GM12891 (cell line): Measurements from ENCODE around the gene TCFL5.

Experiments
- DNase-seq: peaks from one replicate; pipeline ENCODE4 v3.0.0; 2011; ENCODE audit warnings: low spot score; ENCODE audit not compliant: insufficient read length
- FAIRE-seq: peaks from 2 replicates; lab custom pipeline; 2011; peaks lifted over from hg19 to GRCh38; lab: Jason Lieb, UNC
- PAX5 ChIP-seq: IDR thresholded peaks from 2 replicates; pipeline ENCODE4 v1.6.1; 2011; ENCODE audit warnings: low read length, moderate library complexity, mild to moderate bottlenecking; ENCODE audit not compliant: insufficient read depth, severe bottlenecking
- POLR2A ChIP-seq: IDR thresholded peaks from 2 replicates; pipeline ENCODE4 v1.6.1; 2011; ENCODE audit warnings: low read depth, low read length, control low read depth
- POLR2AphosphoS5 ChIP-seq: IDR thresholded peaks from 2 replicates; pipeline ENCODE4 v1.6.1; 2011; ENCODE audit warnings: low read depth, low read length, control low read depth
- POU2F2 ChIP-seq: IDR thresholded peaks from 2 replicates; pipeline ENCODE4 v1.6.1; 2011; ENCODE audit warnings: low read depth, mild to moderate bottlenecking, control low read depth, low read length, moderate library complexity
- SPI1 ChIP-seq: IDR thresholded peaks from 2 replicates; pipeline ENCODE4 v1.6.1; 2011; ENCODE audit warnings: low read depth, low read length, control low read depth
- TAF1 ChIP-seq: IDR thresholded peaks from 2 replicates; pipeline ENCODE4 v1.6.1; 2011; ENCODE audit warnings: low read depth, low read length, control low read depth

TCFL5 gene

DNA sequence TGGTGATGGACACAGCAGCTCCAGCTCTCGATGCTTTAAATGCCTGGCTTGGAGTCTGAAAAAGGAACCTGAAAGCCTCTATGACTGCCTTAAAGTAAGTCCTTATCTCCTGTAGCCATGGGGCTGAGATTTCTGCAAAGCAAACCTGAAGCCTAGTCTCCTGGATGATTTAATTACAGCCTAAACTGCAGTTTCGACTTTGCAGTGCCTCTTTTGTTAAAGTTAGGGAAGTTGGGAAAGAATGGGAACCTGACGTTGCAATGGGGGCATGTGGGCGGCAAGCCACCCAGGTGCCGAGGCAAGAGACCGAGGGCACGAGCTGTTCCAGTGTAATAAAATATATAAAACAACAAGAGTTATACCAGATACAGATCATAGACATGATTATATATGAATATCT, 11.7 kb upstream of the TCFL5 start:
- DNase-seq (no peak), FAIRE-seq (no peak)
- TF ChIP-seq POLR2A = no peak
- TF ChIP-seq SPI1 = no peak
- TF ChIP-seq TAF1 = no peak

DNA sequence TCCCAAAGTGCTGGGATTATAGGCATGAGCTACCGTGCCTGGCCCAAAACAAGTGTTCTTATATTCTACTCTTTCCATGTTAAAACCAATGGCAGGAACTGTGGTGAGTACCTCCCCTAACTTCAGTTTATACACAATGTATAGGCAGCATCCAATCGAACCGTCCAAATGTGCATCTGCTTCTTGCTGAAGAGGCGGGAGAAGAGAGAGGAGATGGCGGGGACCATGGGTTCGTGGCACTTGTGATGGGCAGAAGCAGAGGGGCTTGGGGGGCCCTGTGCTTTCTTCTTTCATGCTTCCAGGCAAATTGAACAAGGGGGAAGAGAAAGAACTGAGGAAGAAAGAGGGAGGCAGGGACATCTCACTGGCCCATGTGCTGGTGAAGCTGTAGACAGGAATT, 11.2 kb upstream of the TCFL5 start:
- DNase-seq = no peak
- FAIRE-seq = no peak
- no peak for TF ChIP-seq TAF1
- TF ChIP-seq PAX5 = no peak
- TF ChIP-seq POLR2A = no peak
- TF ChIP-seq SPI1 = no peak
- TF ChIP-seq POLR2AphosphoS5 = no peak
- TF ChIP-seq POU2F2 = no peak

DNA sequence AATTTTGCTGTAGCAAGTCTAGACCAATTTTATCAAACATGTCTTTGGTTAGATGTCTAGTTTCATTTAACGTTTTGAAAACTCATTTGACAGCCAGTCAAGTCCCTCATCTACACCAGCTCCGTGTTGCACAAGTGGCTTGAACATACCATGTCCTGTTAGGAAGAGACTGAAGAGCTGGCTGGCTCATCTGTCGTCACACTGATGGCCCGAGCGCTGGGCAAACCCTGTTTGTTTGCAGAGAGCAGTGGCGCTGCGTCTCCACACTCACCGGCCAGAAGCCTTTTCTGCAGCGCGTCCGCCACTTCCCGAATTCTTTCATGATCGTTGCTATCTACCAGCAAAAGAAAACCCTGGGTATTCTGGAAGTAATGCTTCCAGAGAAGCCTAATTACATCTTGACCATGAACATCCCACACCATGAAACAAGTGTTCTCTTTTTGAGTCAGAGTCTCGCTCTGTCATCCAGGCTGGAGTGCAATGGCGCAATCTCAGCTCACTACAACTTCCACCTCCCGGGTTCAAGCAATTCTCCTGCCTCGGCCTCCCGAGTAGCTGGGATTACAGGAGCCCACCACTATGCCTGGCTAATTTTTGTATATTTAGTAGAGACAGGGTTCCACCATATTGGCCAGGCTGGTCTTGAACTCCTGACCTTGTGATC, 10.7 kb upstream of the TCFL5 start:
- TF ChIP-seq POLR2AphosphoS5 = no peak
- no peak for TF ChIP-seq PAX5
- no peak for TF ChIP-seq TAF1
- TF ChIP-seq SPI1 = no peak
- no peak for TF ChIP-seq POU2F2
- no peak for TF ChIP-seq POLR2A
- FAIRE-seq (no peak), DNase-seq (no peak)

DNA sequence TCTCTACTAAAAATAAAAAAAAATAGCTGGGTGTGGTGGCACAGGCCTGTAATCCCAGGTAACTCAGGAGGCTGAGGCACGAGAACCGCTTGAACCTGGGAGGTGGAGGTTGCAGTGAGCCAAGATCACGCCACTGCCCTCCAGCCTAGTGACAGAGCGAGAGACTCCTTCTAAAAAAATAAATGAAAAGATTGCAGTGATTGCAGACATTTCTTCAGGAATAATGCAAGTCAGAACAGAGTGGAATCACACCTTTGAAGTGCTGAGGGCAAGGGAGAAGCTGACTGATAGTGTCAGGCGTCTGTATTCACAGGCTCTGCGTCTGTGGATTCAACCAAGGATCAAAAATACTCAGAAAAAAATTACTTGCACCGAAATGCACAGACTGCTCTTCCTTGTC, 2.6 kb upstream of the TCFL5 start:
- FAIRE-seq (no peak), DNase-seq (no peak)
- TF ChIP-seq POU2F2 = no peak
- no peak for TF ChIP-seq POLR2A
- TF ChIP-seq SPI1 = no peak
- no peak for TF ChIP-seq POLR2AphosphoS5
- TF ChIP-seq PAX5 = no peak
- no peak for TF ChIP-seq TAF1

DNA sequence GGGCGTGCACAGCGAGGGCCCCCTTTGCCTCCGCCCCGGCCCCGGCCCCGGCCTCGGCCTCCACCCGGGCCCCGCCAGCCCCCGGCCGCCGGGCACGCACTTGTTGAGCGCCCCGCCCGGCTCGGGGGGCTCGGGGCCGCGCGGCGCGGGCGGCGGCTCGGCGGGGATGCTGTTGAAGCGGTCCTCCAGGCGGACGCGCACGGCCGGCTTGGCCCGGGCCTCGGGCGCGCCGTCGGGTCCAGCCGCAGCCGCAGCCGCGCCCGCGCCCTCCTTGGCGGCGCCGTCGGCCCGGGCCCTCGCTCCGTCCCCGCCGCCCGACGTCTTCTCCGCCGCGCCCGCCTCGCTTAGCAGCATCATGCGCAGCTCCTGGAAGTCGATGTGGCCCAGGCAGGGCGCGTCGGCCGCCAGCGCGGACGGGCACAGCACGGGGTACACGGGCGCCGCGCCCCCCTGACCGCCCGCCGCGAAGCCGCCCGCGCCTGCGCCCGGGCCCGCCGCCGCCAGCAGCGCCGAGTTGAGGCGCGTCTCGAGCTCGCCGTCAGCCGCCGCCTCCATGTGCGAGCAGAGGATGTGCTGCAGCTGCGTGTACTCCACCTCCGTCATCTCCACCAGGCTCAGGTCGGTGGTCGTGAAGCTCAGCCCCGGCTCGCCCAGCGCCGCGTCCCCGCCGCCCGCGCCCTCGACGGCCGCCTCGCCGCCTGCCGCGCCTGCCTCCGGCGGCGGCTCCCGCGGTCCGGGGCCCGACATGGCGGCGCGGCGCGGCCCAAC, 514 bp downstream of the TCFL5 start:
- FAIRE-seq = no peak
- DNase-seq = no peak
- TF ChIP-seq SPI1 (no peak), PAX5 (no peak), TAF1 (no peak), POU2F2 (no peak), POLR2A (no peak), POLR2AphosphoS5 (no peak)

DNA sequence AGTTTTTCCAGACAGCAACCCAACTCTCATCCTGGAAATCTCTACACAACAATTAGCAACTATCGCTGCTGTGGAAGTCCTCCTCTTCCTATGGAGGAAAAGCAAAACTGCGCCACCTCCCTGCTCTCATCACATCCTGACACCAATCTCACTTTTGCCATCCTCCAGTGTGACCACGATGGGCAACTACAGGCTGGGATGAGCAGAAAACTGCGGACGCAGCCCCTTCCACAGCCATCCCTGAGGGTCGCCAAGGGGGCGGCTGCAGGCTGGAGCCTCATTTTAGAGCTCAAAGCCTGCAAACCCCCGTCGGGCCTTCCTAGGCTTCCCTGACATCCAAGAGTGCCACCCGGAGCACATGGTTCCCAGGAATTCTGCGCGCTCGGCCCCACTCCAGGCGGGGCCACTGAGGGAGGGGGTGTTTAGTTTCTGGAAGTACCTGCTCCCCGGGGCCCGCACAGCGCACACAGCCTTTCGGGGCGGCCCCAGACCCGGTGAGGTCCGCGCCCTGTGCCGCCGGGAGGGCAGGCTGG, 1.2 kb downstream of the TCFL5 start:
- DNase-seq (no peak), FAIRE-seq (no peak)

DNA sequence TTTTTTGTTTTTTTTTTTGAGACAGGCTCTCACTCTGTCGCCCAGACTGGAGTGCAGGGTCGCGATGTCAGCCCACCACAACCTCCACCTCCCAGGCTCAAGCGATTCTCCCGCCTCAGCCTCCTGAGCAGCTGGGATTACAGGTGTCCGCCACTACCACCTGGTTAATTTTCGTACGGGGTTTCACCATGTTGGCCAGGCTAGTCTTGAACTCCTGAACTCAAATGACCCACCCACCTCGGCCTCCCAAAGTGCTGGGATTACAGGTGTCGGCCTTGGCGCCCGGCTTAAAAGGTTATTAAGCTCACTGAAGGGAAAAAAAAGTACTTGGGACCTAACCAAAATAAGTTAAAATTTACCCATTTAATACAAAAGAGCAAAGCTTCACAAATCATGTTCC, 1.9 kb downstream of the TCFL5 start:
- no peak for FAIRE-seq
- TF ChIP-seq SPI1 = no peak
- TF ChIP-seq POU2F2 = no peak
- no peak for TF ChIP-seq TAF1
- TF ChIP-seq POLR2AphosphoS5 = no peak
- no peak for TF ChIP-seq POLR2A
- no peak for TF ChIP-seq PAX5
- no peak for DNase-seq

More for the DNA sequence above, 1.2 kb downstream of the TCFL5 start:
- TF ChIP-seq POLR2AphosphoS5 (no peak), PAX5 (no peak)

DNA sequence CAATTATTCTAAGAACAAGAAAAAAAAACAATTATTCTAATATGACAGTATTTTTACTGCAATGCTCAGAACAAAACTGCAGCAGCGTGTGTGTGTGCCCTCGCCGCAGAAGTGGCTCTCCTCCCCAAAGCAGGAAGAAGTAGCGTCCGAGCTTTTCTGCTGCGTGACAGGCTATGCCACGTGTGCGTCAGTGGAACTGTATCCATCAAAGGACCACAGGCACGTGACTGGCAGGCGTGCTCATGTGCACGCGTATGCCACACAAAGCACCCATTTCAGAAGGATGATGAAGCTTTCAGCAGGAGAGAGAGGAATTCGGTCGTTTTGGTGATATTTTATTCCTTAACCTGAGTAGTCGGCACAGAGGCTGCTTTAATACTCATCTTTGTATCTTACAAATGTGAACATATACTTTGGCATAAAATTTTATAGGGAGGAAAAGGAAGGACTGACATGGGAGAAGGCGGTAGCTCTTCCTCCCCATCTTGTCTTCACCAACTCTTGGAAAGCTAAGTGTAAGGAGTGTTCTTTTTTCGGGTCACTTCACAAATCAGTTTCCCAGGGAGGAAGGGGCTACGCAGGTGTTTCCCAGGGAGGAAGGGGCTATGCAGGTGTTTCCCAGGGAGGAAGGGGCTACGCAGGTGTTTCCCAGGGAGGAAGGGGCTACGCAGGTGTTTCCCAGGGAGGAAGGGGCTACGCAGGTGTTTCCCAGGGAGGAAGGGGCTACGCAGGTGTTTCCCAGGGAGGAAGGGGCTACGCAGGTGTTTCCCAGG, 3.4 kb downstream of the TCFL5 start:
- TF ChIP-seq POU2F2 (no peak), TAF1 (no peak), PAX5 (no peak), POLR2A (no peak), SPI1 (no peak), POLR2AphosphoS5 (no peak)
- FAIRE-seq = no peak
- DNase-seq = no peak

DNA sequence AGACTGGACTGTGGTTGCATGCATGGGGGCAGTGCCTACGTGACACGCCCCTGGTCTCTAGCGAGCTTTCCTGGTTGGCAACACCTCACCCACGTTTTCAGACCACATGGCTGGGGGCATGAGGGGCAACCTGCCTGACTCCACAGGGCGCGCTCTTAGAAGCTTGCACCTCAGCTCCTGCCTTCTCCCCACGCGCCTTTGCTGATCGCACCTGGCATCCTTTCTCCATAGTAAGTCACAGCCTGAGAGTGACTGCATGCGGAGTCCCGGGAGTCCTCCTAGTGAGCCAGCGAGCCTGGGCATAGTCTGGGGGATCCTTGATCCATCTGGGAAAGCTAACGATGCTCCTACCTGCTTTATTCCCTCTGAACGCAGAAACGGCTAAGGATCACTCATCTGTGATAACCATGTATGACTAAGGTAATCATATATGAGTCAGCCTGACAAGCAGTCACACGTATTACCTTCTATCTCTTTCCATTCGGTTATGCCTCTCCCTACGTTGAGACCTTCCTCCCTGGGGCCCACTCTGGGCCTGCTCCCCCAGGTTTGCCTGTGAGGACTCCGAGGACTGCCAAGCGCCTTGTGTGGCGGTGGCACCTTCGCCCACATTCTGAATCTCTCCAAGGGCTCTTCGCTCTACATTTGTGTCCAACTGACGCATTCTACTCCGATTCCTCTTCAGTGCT, 4.5 kb downstream of the TCFL5 start:
- FAIRE-seq = no peak
- DNase-seq = no peak
- TF ChIP-seq PAX5 = no peak
- no peak for TF ChIP-seq SPI1
